Measurements from ENCODE around the gene GINS2. TPM values are rescaled to one million over a fixed set of nuclear protein-coding genes. Genes with fewer than 3 reads are reported as not detected.

GINS2 gene
- total RNA-seq, 1 experiment from 2014 or later, result 52.7 TPM

- no peak overlapping the region for H3K9ac ChIP-seq (ENCODE audit: extremely low read depth, insufficient read length, low read length)
- Mint-ChIP-seq H3K9me3 (no peaks in the 10 kb centered on the region), H3K36me3 (ENCODE audit: insufficient read depth in 1 of 3, low read depth in 3 of 3) (peaks cover 3 to 17% (median 15%) of the 10 kb centered on the region in 3 experiments; a peak in 6 of 7 replicates), H3K4me3 (no peak overlapping the region), H3K27me3 (ENCODE audit: low read depth) (peaks cover 25% of the 10 kb centered on the region), H3K27ac (no peak overlapping the region), H3K4me1 (peaks cover 12 to 29% of the 10 kb centered on the region in 2 experiments)
- H3K4ac ChIP-seq (ENCODE audit: low read depth, low read length), result no peak overlapping the region
- H4K20me1 ChIP-seq (ENCODE audit: control insufficient read depth, insufficient read depth, insufficient read length), result no peaks in the 10 kb centered on the region
- H3K27me3 ChIP-seq (ENCODE audit: insufficient read depth, low read length), result no peaks in the 10 kb centered on the region
- no peak overlapping the region for H4K91ac ChIP-seq (ENCODE audit: insufficient read length, low read depth, low read length)
- H3K56ac ChIP-seq (ENCODE audit: insufficient read length, low read depth, low read length), result no peak overlapping the region
- H3K4me1 ChIP-seq (ENCODE audit: insufficient read depth, low read length), result no peaks in the 10 kb centered on the region; the same call in 1 of the 2 replicates
- no peak for DNase-seq
- H3K9me3 ChIP-seq (ENCODE audit: control insufficient read depth, low read depth, low read length), result no peaks in the 10 kb centered on the region
- H3K27ac ChIP-seq (ENCODE audit: insufficient read length, low read depth, low read length), result no peak overlapping the region
- no peak overlapping the region for H2BK20ac ChIP-seq (ENCODE audit: low read depth, low read length, poor library complexity, severe bottlenecking)
- no peak overlapping the region for H3K4me2 ChIP-seq (ENCODE audit: insufficient read depth, insufficient read length, low read length)
- H3K23ac ChIP-seq (ENCODE audit: insufficient read length, low read depth, low read length), result no peak overlapping the region
- H2AFZ ChIP-seq (ENCODE audit: low read length), result no peak overlapping the region
- no peak overlapping the region for H2BK5ac ChIP-seq (ENCODE audit: insufficient read length, low read length)
- no peak overlapping the region for H2BK12ac ChIP-seq (ENCODE audit: insufficient read length, low read depth, low read length)
- no peak overlapping the region for H4K8ac ChIP-seq (replicated peaks; ENCODE audit: insufficient read length, low read depth, low read length)
- H4K5ac ChIP-seq (ENCODE audit: insufficient read length, low read depth, low read length), result no peak overlapping the region
- no peak overlapping the region for H2BK15ac ChIP-seq (ENCODE audit: low read depth, low read length)
- H3T11ph ChIP-seq (ENCODE audit: low read length), result no peak overlapping the region
- no peaks in the 10 kb centered on the region for H3K79me1 ChIP-seq (ENCODE audit: insufficient read depth, low read depth, low read length, poor library complexity, severe bottlenecking)
- WGBS (ENCODE audit: extremely low coverage, insufficient read length, low lambda C conversion rate), result no CpG with 5 or more reads among the region's 7 CpGs
- no peak overlapping the region for H2BK120ac ChIP-seq (ENCODE audit: low read depth, low read length, poor library complexity, severe bottlenecking)
- H2AK5ac ChIP-seq (ENCODE audit: insufficient read length, low read length), result no peak overlapping the region
- no peak overlapping the region for H3K18ac ChIP-seq (ENCODE audit: insufficient read length, low read depth, low read length)
- H3K14ac ChIP-seq (ENCODE audit: insufficient read depth, low read length), result no peak overlapping the region
- H3K23me2 ChIP-seq (ENCODE audit: insufficient read length, low read depth, low read length, poor library complexity, severe bottlenecking), result no peaks in the 10 kb centered on the region
- no peak for TF ChIP-seq CTCF (conservative IDR thresholded peaks at IDR 0.05)
- H3K79me2 ChIP-seq (ENCODE audit: insufficient read depth, low read length), result no peaks in the 10 kb centered on the region; the same call in 1 of the 2 replicates
These were observed 1.8 kb upstream of the GINS2 start for GRCh38 chr16:85690469-85691064.
